A673 (cell line): ENCODE results near the gene TCFL5. TPM values are rescaled to one million over a fixed set of nuclear protein-coding genes. Genes with fewer than 3 reads are reported as not detected.
"Not testable (repeated sequence)": the region's sequence is repeated elsewhere in the genome, so short reads cannot be mapped to it uniquely, and the experiment has no call there.

Experiments used
- BruUV-seq: library from RNA; stranded (reverse); fragments of 400-500 nt; replicated peaks from 2 replicates; lab custom pipeline; 2021; lab: Mats Ljungman, UMichigan
- CTCF ChIA-PET: fragments of 300-600 bp; sonication (Branson Sonifier 250); formaldehyde crosslinking; loops from one replicate; lab custom pipeline; 2022; ENCODE audit warnings: antibody characterized with exemption; lab: Charles Lee
- POLR2A ChIA-PET: fragments of 300-600 bp; sonication (Branson Sonifier 250); formaldehyde crosslinking; loops from one replicate; lab custom pipeline; 2022; ENCODE audit warnings: antibody characterized with exemption; ENCODE audit not compliant: low non-redundant PET; lab: Charles Lee
- DNase-seq: peaks from one replicate; pipeline ENCODE4 v3.0.0-alpha.2; 2015; ENCODE audit warnings: low spot score
- H3K27ac ChIP-seq: fragments of 200-600 bp; sonication (generic); 2 replicates; pipeline ENCODE4 v1.5.1; 2016; ENCODE audit warnings: mixed run types, low read depth, mild to moderate bottlenecking, mixed read lengths, antibody characterized with exemption, low read length; ENCODE audit not compliant: poor library complexity, severe bottlenecking
- H3K27me3 ChIP-seq: fragments of 200-600 bp; sonication (generic); replicated peaks from 2 replicates; pipeline ENCODE4 v1.6.1; 2017; ENCODE audit warnings: mixed run types, low read depth, mild to moderate bottlenecking, mixed read lengths, antibody characterized with exemption, low read length; ENCODE audit not compliant: insufficient read depth, poor library complexity
- H3K36me3 ChIP-seq: fragments of 200-600 bp; sonication (generic); 2 replicates; pipeline ENCODE4 v1.6.1; 2016; ENCODE audit warnings: mixed run types, mild to moderate bottlenecking, mixed read lengths, antibody characterized with exemption, low read length; ENCODE audit not compliant: insufficient read depth, poor library complexity, severe bottlenecking
- H3K4me1 ChIP-seq: fragments of 200-600 bp; sonication (generic); 2 replicates; pipeline ENCODE4 v1.6.1; 2017; ENCODE audit warnings: mixed run types, mild to moderate bottlenecking, mixed read lengths, antibody characterized with exemption, low read length; ENCODE audit not compliant: insufficient read depth, poor library complexity, severe bottlenecking
- H3K4me3 ChIP-seq: fragments of 200-600 bp; sonication (generic); 2 replicates; pipeline ENCODE4 v1.5.1; 2016; ENCODE audit warnings: low read depth, mixed run types, mild to moderate bottlenecking, mixed read lengths, low read length; ENCODE audit not compliant: poor library complexity, severe bottlenecking
- H3K9me3 ChIP-seq: fragments of 200-600 bp; sonication (generic); 2 replicates; pipeline ENCODE4 v1.6.1; 2016; ENCODE audit warnings: mixed run types, low read depth, mild to moderate bottlenecking, mixed read lengths, antibody characterized with exemption, low read length; ENCODE audit not compliant: poor library complexity, severe bottlenecking
- CTCF ChIP-seq: fragments of 300-800, 200-600 bp; sonication (generic); conservative IDR thresholded peaks from 2 replicates; pipeline ENCODE4 v1.5.1; 2017; ENCODE audit warnings: low read depth, mild to moderate bottlenecking, antibody characterized with exemption, low read length, moderate library complexity, mixed read lengths
- EZH2 ChIP-seq: fragments of 200-600 bp; sonication (generic); IDR thresholded peaks from 2 replicates; pipeline ENCODE4 v1.6.1; 2017; ENCODE audit warnings: borderline replicate concordance, low read depth, mild to moderate bottlenecking, mixed read lengths, antibody characterized with exemption, low read length; ENCODE audit not compliant: poor library complexity, severe bottlenecking
- intact Hi-C: fragments of 100-400 bp; cut with micrococcal nuclease; formaldehyde crosslinking; loops from one replicate; pipeline ENCODE4 v1.10.0; 2022; ENCODE audit not compliant: unreplicated experiment
- total RNA-seq: library from RNA; stranded (reverse); gene quantifications from 2 replicates; pipeline ENCODE4 v1.2.3, GENCODE V29; 2021

TCFL5 gene
- total RNA-seq, 1 experiment from 2014 or later = 13.9 TPM

- H3K4me1 ChIP-seq = peaks cover 5% of the 10 kb centered on the region
- H3K9me3 ChIP-seq = no peaks in the 10 kb centered on the region
- intact Hi-C loops = loop anchor here (10.0 kb wide), 1 partner anchor 130 kb away; the partner anchor contains the start of gene BHLHE23
- H3K36me3 ChIP-seq = peaks cover 3% of the 10 kb centered on the region
- no peak overlapping the region for H3K4me3 ChIP-seq
- ChIA-PET CTCF (interaction anchor here (0.6 to 1.3 kb wide), 5 partner anchors 13 to 125 kb away, joined by 3 read pairs; no protein-coding TSS in a partner anchor), POLR2A (interaction anchor here (0.7 kb wide), 1 partner anchor 40 kb away, joined by 3 read pairs; no protein-coding TSS in a partner anchor)
- TF ChIP-seq EZH2 (no peak), CTCF (no peak)
- no peaks in the 10 kb centered on the region for H3K27me3 ChIP-seq
- DNase-seq = no peak
- H3K27ac ChIP-seq = no peak overlapping the region
- BruUV-seq = no TSS peak
Measured at GRCh38 chr20:62874964-62875344, 13.3 kb upstream of the TCFL5 start.

GRCh38 chr20:62873681-62874031 lies 12.0 kb upstream of the TCFL5 start:
- intact Hi-C loops = loop anchor here (10.0 kb wide), 1 partner anchor 131 kb away; the partner anchor contains the start of gene BHLHE23
- peak; percentile 39; the same call in 1 of the 2 replicates for TF ChIP-seq CTCF
- H3K27me3 ChIP-seq, H3K36me3 ChIP-seq, BruUV-seq, H3K4me3 ChIP-seq, DNase-seq, H3K27ac ChIP-seq, H3K9me3 ChIP-seq, H3K4me1 ChIP-seq, POLR2A ChIA-PET: not testable (repeated sequence)
- CTCF ChIA-PET = interaction anchor here (0.6 kb wide), 1 partner anchor 240 kb away, joined by 3 read pairs; no protein-coding TSS in a partner anchor

GRCh38 chr20:62873280-62873679 lies 11.7 kb upstream of the TCFL5 start:
- CTCF ChIA-PET = interaction anchor here (0.6 kb wide), 1 partner anchor 239 kb away, joined by 3 read pairs; no protein-coding TSS in a partner anchor
- H3K27ac ChIP-seq = no peak overlapping the region

More at GRCh38 chr20:62873280-62873679, 11.7 kb upstream of the TCFL5 start:
- no peak for TF ChIP-seq CTCF
- TF ChIP-seq EZH2 = no peak
- no TSS peak for BruUV-seq
- Histone ChIP-seq H3K27me3 (no peaks in the 10 kb centered on the region), H3K4me1 (peaks cover 5% of the 10 kb centered on the region), H3K9me3 (no peaks in the 10 kb centered on the region), H3K4me3 (no peak overlapping the region), H3K36me3 (no peaks in the 10 kb centered on the region)
- intact Hi-C loops = loop anchor here (10.0 kb wide), 1 partner anchor 132 kb away; the partner anchor contains the start of gene BHLHE23
- DNase-seq = no peak
- POLR2A ChIA-PET = no interaction called here
